SKM-1 (cell line): ENCODE data around the gene ERC2.

Experiments used
- DNase-seq: peaks from one replicate; lab custom pipeline; 2025; ENCODE audit not compliant: unreplicated experiment; lab: John Stamatoyannopoulos, UW

ERC2 gene

DNA sequence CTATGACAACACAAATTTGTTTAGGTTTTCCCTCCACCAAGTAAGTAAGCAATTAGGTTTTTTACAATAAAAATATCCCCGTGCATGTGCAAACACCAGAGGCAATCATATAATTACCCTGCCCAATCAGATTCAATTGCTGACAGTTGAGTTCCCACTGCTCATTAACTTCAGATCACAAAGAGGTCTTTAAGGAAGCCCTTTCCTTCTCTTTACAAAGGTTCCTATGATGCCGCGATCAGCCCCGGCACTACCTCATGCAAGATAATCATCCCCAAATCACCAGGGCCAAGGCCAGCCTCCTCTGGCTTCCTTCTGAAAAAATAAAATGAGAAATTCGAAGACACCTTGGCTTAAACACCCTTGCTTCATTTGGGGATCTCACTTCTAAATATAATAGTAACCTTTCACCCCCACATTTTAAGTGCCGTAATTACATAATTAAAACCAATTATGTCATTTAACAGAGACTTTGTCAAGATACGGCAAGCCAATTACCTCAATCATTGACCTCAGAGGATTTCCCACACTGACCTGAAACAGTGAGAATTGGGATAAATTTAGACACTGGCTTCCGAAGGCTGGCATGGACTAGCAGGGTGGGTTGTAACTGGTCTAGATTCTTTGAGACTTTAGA lies 859.8 kb downstream of the ERC2 start:
- no peak for DNase-seq

DNA sequence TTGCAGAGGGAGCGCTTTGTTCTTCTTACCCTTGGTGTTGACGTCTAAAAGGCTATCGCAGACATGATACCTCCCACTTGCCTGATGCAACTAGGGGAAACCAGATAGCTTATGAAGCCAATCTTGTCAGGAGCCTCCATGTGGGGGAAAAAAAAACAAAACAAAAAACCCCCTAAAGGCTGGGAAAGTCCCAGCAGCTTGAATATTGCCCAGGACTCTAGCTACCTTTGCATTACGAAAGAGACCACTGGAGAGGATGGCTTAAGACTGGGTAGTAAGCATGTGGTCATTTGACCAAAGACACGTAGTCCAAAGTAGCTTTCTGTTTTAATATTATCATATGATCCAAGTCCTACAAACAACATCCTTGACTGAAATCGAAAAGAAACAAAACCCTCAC lies 860.4 kb downstream of the ERC2 start:
- DNase-seq: no peak

DNA sequence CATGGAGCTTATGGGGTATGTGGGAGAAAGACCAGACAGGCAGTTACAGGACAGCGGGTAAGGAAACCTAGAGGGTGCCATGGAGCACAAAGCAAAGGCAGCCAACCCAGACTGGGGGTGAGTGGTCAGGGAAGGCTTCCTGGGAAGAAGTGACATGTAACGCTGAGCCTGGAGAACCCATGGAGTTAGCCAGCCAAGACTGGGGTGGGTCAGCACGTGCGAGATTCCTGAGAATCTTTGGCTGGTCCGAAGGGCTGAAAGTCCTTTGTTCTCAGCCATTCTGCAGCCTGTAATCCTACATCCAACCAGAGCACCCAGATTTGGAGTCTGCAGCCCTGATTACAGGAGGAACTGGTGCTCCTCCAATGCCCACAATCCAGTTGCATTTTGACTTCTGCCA lies 861.1 kb downstream of the ERC2 start:
- DNase-seq: no peak

DNA sequence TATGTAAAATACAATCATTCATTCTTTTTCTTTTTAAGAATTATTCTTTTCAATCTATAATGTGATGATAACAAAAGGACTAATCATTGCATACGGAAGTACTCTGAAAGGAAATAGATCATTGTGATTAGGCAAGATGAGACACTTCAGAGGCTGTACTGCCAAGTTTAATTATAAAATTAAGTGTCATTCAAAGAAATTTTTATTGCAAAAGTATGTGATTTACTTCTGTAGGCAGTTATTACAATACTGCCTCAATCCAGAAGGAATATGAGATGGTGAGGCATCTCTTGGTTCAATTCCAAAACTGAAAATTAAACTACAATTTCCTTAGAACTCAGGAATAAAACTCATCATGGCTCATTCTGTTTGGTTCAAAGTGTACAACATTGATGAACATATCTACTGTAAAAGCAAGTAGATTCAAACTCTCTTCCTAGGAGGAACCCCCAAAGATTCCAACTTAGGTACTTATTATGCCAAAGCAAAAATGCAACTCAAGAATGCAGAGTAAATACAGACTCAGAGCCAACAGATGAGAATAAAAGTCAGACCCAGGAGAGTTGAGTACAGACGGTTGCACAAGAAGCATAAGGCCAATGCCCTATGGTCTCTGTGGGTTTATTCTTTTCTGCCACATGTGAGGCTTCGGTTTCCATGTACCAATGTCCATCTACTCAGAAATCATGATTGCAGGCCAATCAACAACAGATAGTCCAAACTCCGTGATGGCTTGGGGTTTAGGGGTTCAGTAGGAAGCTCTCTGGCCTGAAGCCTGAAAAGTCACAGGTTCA lies 862.6 kb downstream of the ERC2 start:
- no peak for DNase-seq

DNA sequence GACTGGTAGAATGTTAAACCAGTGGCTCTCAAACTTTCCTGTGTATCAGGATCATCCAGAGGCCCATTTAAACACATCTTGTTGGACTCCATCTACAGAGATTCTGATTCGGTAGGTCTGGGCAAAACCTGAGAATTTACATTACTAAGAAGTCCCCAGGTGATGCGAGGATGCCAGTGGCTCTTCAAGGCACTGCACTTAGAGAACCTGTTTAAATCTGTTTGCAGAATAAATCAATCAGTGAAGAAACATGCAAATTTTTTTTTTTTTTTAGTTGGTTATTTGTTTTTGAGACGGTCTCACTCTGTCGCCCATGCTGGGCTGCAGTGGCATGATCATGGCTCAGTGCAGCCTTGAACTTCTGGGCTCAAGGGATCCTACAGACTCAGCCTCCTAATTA lies 863.4 kb downstream of the ERC2 start:
- no peak for DNase-seq

DNA sequence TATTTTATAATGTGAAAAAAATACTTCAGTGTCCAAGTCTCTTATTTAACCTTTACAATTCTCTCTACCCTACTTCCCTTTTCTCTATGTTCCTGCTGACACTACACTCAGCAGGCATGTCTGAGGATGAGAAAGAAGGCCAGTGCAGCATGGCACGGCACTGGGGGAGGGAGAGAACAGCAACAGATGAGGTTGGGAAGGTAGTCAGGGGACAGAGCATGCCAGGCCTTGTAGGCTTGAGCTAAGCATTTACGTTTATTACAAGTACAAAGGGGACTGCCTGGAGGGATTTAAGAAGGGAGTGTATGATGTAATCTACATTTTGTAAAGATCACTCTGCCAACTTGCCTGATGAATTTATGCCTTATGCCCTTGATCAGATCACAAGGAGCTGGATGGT lies 863.9 kb downstream of the ERC2 start:
- no peak for DNase-seq

DNA sequence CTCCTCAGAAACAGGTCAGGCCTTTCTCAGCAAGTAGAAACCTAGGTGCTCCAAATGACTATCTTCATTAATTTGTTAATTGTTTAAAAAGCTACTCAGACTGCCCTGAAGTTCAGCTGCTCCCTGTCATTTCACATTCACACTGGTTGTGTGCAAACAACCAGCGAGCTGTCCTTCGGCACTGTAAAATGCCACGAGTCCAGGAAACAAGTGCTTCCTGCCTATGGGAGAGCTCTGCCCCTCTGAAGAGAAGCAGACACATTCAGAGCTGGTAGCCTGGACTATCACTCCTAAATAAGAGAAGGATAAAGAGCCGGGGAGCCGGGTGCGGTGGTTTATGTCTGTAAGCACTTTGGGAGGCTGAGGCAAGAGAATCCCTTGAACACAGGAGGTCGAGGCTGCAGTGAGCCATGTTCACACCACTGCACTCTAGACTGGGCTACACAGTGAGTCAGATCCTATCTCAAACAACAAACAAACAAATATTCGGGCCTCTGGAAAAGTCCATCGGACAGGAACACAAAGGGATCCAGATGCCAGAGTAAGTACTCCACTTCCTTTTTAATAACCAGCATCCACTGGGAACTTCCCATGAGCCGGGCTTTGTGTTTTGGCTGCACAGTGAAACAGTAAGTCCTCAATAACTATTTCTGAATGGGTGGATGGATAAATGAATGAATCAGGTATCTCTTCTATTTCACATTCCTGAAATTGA lies 866.7 kb downstream of the ERC2 start:
- no peak for DNase-seq

DNA sequence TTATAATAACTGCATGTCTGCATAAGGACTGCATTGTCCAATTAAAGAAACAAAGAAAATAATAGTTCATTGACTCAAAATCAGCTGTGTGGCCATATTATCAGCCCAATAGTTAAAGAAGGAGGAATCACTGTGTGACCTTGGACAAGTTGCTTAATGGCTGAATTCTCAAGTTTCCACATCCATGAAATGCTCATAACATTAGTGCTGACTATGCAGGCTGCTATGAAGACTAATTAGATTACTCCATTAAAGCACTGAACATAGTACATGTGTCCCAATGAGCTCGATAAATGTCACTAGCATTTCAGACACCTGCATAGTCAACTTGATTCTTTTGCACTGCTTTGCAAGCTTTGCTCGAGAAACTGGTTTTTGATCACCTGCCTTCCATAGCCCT lies 870.0 kb downstream of the ERC2 start:
- DNase-seq: no peak

DNA sequence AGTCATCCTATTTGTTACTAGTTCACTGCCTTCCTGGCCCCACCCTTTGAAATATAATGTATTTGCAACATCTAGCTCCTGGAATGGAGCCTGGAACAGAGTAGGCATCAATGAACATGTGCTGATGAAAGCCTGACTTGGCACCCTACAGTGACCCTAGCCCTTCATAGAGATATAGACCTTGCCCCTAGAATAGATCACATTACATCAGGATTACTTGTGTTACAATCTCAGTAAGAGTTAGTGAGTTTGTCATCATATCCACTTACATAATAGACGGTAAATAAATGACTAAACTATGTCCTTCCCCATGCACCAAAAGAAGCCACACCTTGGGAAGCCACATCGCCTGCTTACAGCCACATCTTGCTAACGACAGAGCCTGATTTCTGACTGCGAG lies 870.6 kb downstream of the ERC2 start:
- DNase-seq: no peak

DNA sequence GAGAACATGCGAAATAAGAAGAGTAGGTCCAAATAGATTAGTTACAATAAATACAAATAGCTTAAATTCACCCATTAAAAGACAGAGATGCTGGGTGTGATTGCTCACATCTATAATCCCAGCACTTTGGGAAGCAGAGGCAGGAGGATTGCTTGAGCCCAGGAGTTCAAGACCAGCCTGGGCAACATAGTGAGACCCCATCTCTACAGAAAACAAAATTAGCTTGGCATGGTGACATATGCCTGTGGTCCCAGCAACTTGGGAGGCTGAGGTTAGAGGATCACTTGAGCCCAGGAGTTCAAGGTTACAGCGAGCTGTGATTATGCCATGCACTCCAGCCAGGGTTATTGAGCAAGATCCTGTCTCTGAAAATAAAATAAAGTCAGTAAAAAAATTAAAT lies 872.1 kb downstream of the ERC2 start:
- DNase-seq: no peak

DNA sequence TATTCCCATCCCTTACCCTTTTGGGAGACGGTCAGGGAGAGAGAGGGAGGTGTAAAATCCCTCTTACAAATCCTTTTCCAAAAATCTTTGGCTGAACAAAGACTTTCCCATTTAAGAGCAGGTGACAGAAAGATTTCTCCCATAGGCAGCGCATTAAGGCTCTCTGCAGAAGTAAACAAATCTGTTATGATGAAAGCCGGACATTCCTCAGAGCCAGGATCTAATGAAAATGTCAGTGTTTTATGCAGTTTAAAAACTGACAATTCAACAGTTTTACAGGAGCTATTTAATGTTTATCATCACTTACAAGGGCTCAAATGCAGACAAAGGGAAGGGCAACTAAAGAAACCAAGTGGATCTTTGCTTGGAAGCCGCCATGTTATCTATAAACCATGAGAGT lies 872.8 kb downstream of the ERC2 start:
- DNase-seq: no peak

DNA sequence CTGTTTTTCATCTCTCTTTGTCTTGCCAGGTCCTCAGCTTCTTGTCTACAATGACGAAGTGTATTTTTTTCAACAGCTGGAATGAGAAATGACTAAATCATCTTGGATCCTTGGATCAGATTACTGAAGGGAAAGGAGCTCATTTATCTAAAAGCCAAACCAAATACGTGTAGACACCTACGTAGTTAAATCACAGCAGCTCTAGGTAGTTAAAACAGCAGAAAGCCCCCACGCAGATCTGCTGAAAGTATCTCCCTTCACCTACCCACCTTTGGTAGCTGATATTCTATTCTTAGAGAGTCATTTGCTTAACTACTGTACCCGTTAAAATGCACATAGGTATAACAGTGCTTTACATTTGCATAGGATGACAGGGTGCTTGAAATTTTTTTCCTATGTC lies 875.7 kb downstream of the ERC2 start:
- no peak for DNase-seq

DNA sequence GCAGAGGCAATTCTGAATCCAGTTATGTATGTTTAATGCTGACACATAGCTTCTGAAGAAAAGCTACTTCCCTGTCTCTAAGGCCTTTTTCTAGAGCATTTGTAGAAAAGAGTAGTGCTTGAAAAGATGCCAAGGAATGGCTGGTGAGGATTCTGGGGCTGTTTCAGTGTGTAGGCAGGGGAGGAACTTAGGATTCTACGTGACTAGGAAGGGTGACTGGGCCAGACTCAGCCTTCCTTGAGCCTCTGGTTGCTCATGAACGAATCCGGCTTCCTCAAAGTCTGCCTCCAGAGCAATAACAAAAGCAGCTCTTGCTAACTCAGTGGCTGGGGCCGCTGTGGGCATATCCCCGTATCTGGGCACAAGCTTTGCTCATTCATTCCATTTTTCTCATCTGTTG lies 876.4 kb downstream of the ERC2 start:
- no peak for DNase-seq

DNA sequence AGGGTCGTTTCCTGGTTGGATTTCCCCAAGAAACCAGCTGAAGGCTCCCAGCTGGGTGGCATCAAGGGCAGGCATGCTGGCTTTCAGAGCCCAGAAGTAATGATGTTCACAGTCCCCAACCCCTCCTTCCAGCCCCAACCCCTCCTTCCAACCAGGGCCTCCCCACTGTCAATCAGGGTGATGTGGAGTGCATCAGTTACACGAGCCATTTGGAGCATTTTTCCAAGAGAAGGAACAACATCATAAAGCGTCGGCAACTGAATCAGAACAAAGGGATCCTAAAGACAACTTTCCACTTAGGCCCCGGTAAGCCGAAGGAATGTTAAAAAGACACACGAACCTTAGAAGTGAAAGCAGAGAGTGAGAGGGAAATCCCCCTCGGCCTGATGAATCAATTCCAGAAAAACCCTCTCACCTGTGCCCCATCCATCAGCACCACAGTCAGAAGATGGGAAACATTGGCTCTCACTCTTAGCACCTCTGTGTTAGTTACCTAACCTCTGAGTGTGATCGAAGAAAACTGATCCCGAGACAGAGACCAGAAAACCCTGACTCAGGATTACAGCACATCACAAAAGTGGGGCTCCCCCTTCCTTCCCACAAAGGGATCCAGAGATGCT lies 880.0 kb downstream of the ERC2 start:
- no peak for DNase-seq

DNA sequence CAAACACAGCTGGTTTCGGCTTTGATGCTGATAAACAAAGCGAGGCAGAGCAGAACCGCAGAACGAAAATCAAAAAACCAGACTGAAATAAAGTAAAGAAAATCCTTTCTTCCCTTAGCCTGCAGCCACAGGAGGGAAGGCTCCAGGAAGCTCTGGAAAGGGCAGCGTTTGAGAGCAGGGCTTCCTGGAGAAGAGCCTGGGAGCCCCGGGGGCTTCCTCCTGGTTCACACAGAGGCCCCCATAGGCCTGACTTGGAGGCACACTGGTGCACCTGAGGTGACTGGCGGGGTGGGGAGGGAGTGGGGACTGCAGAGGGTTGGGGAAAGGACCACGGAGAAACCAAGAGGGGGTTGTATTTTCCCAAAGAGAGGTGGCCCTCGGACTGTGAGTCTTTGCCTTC lies 882.4 kb downstream of the ERC2 start:
- DNase-seq: no peak

DNA sequence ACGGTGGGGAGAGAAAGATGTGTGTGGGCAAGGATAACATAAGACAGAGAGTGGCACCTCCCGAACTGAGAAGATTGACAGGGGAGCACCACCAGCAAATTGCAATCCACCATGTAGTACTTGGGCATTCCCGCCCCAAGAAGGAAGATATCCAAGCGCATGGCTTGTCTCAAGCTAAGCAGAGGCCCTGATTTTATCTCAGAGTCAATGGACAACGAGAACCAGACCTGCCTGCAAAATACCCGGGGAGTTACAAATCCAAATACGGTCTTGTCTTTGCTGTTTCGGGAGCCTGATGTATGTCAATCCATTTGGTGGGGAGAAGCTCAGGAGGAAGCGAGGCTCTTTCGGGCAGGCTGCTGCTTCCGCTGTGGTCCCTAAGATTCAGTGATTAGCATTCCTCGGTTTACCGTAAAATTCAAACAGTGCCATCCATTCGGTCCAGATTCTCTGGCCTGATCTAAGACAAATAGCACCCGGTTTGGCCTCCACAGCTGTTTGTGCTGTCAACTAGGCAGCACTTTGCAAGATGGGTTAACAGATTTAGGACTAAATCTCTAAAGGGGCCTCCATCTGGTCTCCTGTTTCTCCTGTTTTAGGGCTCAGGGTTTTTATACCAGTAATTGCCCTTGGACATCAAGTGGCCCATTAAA lies 883.4 kb downstream of the ERC2 start:
- DNase-seq: no peak

DNA sequence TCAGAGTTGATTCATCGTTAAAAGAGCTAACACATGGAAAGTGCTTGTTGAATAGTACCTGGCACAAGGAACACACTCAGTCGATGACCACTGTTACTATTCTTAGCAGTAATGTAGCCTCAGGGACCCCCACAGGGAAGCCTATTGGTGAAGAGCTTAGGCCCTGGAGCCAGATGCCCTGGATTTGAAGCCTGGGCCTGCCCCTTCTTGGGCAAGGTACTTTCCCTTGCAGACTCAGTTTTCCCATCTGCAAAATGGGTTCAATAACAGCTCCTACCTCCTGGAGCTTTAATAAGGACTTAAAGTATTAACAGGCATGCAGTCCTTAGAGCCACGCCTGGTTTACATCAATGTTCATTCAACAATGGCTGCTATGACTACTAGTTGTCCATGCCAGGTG lies 884.2 kb downstream of the ERC2 start:
- DNase-seq: no peak

DNA sequence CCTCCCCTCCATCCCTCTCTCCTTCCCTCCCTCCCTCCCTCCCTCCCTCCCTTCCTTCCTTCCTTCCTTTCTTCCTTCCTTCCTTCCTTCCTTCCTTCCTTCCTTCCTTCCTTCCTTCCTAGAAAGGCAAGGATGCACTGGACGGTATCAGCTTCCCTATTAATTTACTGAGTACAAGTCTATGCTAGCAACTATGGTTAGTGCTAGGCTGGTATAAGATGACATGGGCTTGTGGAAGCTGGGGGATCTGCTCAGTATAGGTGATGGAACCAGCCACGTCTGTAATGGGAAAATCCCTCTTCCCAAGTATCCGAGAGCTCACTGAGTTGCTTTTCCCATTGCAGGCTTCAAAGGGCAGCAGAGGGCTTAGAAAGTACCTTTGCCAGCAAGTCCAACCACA lies 884.8 kb downstream of the ERC2 start:
- no peak for DNase-seq

DNA sequence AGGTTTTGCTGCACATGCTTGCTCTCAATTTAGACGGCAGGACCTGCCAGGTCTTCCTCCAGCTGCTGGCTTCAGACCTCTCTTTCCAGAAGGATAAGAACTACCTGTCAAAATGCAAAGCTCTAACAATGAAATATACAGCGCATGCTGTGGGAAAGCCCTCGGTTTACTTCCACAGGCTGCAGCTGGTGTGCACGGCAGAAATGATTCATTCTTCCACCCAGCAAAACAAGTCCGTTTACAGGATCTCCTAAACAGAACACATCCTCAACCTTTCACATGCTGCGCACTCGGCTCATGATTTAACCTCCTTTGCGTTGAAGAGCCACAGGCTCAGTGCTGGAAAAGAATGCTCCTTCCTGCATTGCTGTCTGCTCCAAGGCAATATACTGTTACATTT lies 888.8 kb downstream of the ERC2 start:
- DNase-seq: no peak

DNA sequence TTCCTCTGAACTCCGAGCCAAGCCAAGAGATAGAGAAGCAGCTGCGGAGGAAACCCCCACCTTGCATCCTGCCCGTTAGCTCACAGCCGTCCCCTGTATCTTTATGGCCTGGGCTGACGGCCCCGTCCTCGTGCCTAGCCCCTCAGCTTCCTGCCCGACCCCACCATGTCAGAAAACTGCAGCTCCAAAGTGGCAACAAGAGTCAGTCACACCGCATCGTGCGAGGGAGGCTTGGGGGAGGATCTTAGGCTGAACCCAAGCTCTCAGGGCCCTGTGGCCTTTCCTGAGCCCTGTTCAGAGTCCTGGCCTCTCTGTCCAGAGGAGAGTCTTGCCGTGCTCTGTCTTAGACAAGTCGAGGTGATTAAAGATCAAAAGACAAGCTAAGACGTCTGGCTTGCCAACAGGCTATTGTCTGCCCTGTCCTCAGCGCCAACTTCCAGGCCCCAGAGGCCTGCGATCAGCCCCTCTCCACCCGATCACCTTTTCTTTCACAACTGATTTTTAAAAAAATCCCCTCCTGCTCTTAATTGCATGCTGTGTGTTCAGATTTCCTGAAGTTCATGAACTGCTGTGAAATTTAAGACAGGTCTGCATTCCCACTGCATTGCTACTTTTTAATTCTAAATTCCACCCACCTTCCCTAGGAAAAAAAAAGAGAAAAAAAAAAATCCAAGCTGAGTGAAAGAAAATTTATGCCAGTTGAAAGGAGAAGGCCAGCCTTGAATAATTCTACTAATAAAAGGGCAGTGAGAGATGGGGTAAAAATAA lies 891.5 kb downstream of the ERC2 start:
- no peak for DNase-seq

DNA sequence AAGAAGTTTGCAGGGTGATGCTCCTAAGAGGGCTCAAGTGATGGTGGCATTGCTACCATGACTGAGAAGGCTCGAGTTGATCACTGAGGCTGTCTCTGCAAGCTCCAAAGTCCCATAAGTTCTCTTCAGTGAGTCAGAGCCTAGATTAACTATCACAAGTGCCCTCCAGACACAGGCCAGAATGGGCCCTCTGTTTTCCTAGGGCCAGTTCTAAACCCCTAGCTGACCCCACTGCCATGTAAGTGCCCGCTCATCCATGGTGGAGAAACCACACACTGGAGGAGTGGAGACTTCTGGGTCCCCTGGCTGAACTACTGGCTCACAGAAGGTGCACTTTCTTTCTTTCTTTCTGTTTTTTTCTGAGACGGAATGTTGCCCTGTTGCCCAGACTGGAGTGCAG lies 893.6 kb downstream of the ERC2 start:
- DNase-seq: no peak
